ENCODE results near the gene PPARG. TPM values are rescaled to one million over a fixed set of nuclear protein-coding genes. Genes with fewer than 3 reads are reported as not detected.

The PPARG gene
- polyA plus RNA-seq, 1 donor (not counting 4 experiments of a cell fraction or from before 2014, with no cell fraction given) = 3.1 TPM

GRCh38 chr3:12316253-12316652 lies 27.4 kb downstream of the PPARG start:
- Histone ChIP-seq H3K36me3 (ENCODE audit: control insufficient read depth in 2 of 2, extremely low read depth in 1 of 2, insufficient read depth in 2 of 2, low read length in 2 of 2) (no peaks in the 10 kb centered on the region), H3K27ac (ENCODE audit: control insufficient read depth, insufficient read depth, low read length) (no peak overlapping the region), H3K4me3 (ENCODE audit: control insufficient read depth in 2 of 3, extremely low read depth in 1 of 3, insufficient read depth in 2 of 3, low read depth in 1 of 3, low read length in 3 of 3) (no peak overlapping the region), H3K9me1 (ENCODE audit: control insufficient read depth, extremely low read depth, insufficient read depth, low read length) (no peaks in the 10 kb centered on the region), H3K27me3 (ENCODE audit: control insufficient read depth, extremely low read depth, insufficient read depth, low read length) (no peaks in the 10 kb centered on the region), H4K20me1 (ENCODE audit: control insufficient read depth, extremely low read depth, insufficient read depth, low read length) (no peaks in the 10 kb centered on the region), H3K4me2 (ENCODE audit: control insufficient read depth, extremely low read depth, insufficient read depth, low read depth, low read length) (no peak overlapping the region), H3K9ac (ENCODE audit: control insufficient read depth, extremely low read depth, insufficient read depth, low read length) (no peak overlapping the region), H3K9me3 (ENCODE audit: control insufficient read depth, low read depth, low read length) (no peaks in the 10 kb centered on the region), H3K79me2 (ENCODE audit: control insufficient read depth, insufficient read depth, low read length) (no peaks in the 10 kb centered on the region), H3K4me1 (ENCODE audit: control insufficient read depth, extremely low read depth, insufficient read depth, low read length) (peaks cover 8% of the 10 kb centered on the region), H2AFZ (ENCODE audit: control insufficient read depth, low read length) (no peak overlapping the region)
- TF ChIP-seq EZH2 (IDR thresholded peaks at IDR 0.05; ENCODE audit: low read length) = no peak
- TF ChIP-seq CTCF (optimal IDR thresholded peaks at IDR 0.05 in 1 of 3, IDR thresholded peaks at IDR 0.05 in 1 of 3, conservative IDR thresholded peaks at IDR 0.05 in 1 of 3; ENCODE audit: extremely low read depth in 1 of 3, insufficient read depth in 2 of 3, low read length in 3 of 3) = no peak
- FAIRE-seq = no peak
- dilution Hi-C loops (cut with MboI; ENCODE audit: extremely low pct_ligation_motif_present, low sequenced_read_pairs) = no loop called here
- DNase-seq (ENCODE audit: low read depth, low spot score) = no peak

- Histone ChIP-seq H2AFZ (ENCODE audit: control insufficient read depth, low read length) (no peak overlapping the region), H3K9ac (ENCODE audit: control insufficient read depth, extremely low read depth, insufficient read depth, low read length) (no peak overlapping the region), H3K9me1 (ENCODE audit: control insufficient read depth, extremely low read depth, insufficient read depth, low read length) (no peaks in the 10 kb centered on the region), H3K36me3 (ENCODE audit: control insufficient read depth in 2 of 2, extremely low read depth in 1 of 2, insufficient read depth in 2 of 2, low read length in 2 of 2) (no peaks in the 10 kb centered on the region), H3K9me3 (ENCODE audit: control insufficient read depth, low read depth, low read length) (no peaks in the 10 kb centered on the region), H3K27me3 (ENCODE audit: control insufficient read depth, extremely low read depth, insufficient read depth, low read length) (no peaks in the 10 kb centered on the region), H3K27ac (ENCODE audit: control insufficient read depth, insufficient read depth, low read length) (no peak overlapping the region), H3K4me1 (ENCODE audit: control insufficient read depth, extremely low read depth, insufficient read depth, low read length) (peaks cover 5% of the 10 kb centered on the region), H3K79me2 (ENCODE audit: control insufficient read depth, insufficient read depth, low read length) (no peaks in the 10 kb centered on the region), H3K4me2 (ENCODE audit: control insufficient read depth, extremely low read depth, insufficient read depth, low read depth, low read length) (no peak overlapping the region), H4K20me1 (ENCODE audit: control insufficient read depth, extremely low read depth, insufficient read depth, low read length) (no peaks in the 10 kb centered on the region), H3K4me3 (ENCODE audit: control insufficient read depth in 2 of 3, extremely low read depth in 1 of 3, insufficient read depth in 2 of 3, low read depth in 1 of 3, low read length in 3 of 3) (no peak overlapping the region)
- FAIRE-seq = no peak
- TF ChIP-seq CTCF (optimal IDR thresholded peaks at IDR 0.05 in 1 of 3, IDR thresholded peaks at IDR 0.05 in 1 of 3, conservative IDR thresholded peaks at IDR 0.05 in 1 of 3; ENCODE audit: extremely low read depth in 1 of 3, insufficient read depth in 2 of 3, low read length in 3 of 3) = no peak
- no peak for TF ChIP-seq EZH2 (IDR thresholded peaks at IDR 0.05; ENCODE audit: low read length)
- dilution Hi-C loops (cut with MboI; ENCODE audit: extremely low pct_ligation_motif_present, low sequenced_read_pairs) = no loop called here
- DNase-seq (ENCODE audit: low read depth, low spot score) = no peak
Observed at GRCh38 chr3:12316729-12317351, 28.0 kb downstream of the PPARG start.
